ENCODE measurements around the gene CDKAL1. TPM values are rescaled to one million over a fixed set of nuclear protein-coding genes. Genes with fewer than 3 reads are reported as not detected.

Gene CDKAL1
- total RNA-seq, 2 experiments from 2014 or later, result 23.5 to 26.9 TPM

- Mint-ChIP-seq H3K4me3 (no peak overlapping the region), H3K4me1 (peaks cover 25% of the 10 kb centered on the region), H3K9me3 (no peaks in the 10 kb centered on the region), H3K36me3 (ENCODE audit: low read depth) (no peaks in the 10 kb centered on the region), H3K27ac (no peak overlapping the region), H3K27me3 (no peaks in the 10 kb centered on the region)
- POLR2A ChIA-PET, result no interaction called here
- no peak for DNase-seq
- CTCF ChIA-PET, result no interaction called here
Observed at GRCh38 chr6:20705741-20706140, 171.5 kb downstream of the CDKAL1 start.

GRCh38 chr6:20706238-20706938 lies 172.1 kb downstream of the CDKAL1 start:
- DNase-seq, result no peak
- H3K27ac Mint-ChIP-seq, result no peak overlapping the region
- POLR2A ChIA-PET, result no interaction called here
- CTCF ChIA-PET, result no interaction called here
- H3K9me3 Mint-ChIP-seq, result no peaks in the 10 kb centered on the region
- H3K27me3 Mint-ChIP-seq, result no peaks in the 10 kb centered on the region
- H3K36me3 Mint-ChIP-seq (ENCODE audit: low read depth), result no peaks in the 10 kb centered on the region
- H3K4me1 Mint-ChIP-seq, result peaks cover 25% of the 10 kb centered on the region
- H3K4me3 Mint-ChIP-seq, result no peak overlapping the region

GRCh38 chr6:20706939-20707485 lies 172.8 kb downstream of the CDKAL1 start:
- no peaks in the 10 kb centered on the region for H3K36me3 Mint-ChIP-seq (ENCODE audit: low read depth)
- no peak for DNase-seq
- H3K27ac Mint-ChIP-seq, result no peak overlapping the region
- H3K4me1 Mint-ChIP-seq, result peaks cover 25% of the 10 kb centered on the region
- H3K9me3 Mint-ChIP-seq, result no peaks in the 10 kb centered on the region
- ChIA-PET POLR2A (no interaction called here), CTCF (no interaction called here)
- no peak overlapping the region for H3K4me3 Mint-ChIP-seq
- H3K27me3 Mint-ChIP-seq, result no peaks in the 10 kb centered on the region

- Mint-ChIP-seq H3K4me1 (peaks cover 21% of the 10 kb centered on the region), H3K4me3 (no peak overlapping the region), H3K27me3 (no peaks in the 10 kb centered on the region), H3K27ac (no peak overlapping the region), H3K9me3 (no peaks in the 10 kb centered on the region), H3K36me3 (ENCODE audit: low read depth) (no peaks in the 10 kb centered on the region)
- ChIA-PET POLR2A (no interaction called here), CTCF (no interaction called here)
- no peak for DNase-seq
Observed at GRCh38 chr6:20707870-20708269, 173.6 kb downstream of the CDKAL1 start.

DNA sequence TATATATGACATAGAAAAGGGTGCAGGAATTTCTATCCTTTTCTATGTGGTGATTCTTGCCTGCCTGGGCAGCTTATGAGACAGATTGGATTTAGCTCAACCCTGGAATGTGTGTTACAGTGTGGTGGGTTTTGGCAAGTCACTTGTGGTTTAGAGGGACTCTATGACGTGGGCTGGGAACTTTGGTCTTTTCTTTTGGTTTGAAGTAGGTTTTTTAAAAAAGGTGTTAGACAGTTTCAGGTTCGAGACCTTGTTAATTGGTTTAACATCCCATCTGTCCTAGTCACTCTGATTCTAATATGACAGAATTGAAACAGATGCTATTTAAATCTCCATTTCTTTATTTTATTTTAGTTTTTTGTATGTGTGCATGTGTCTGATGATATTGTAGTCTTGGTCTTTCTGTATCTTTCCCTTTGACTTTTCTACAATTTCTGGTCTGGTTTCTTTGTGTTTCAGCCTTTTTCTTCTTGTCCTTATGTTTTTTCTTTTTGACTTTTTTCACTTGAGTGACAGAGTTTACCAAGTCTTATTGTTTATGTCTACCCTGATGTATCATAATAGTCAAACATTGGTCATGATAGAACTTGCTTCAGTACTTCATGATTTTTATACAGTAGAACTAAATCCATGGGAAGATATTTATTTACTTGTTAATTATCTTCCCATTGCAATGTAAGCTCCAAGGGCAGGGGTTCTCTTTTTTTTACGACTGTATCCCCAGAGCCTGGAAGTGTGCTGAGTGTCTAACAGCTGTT lies 174.3 kb downstream of the CDKAL1 start:
- ChIA-PET CTCF (interaction anchor here (0.6 kb wide), 1 partner anchor 131 kb away, joined by 5 read pairs; no protein-coding TSS in a partner anchor), POLR2A (no interaction called here)
- Mint-ChIP-seq H3K4me1 (peaks cover 21% of the 10 kb centered on the region), H3K9me3 (no peaks in the 10 kb centered on the region), H3K27me3 (no peaks in the 10 kb centered on the region), H3K4me3 (no peak overlapping the region), H3K36me3 (ENCODE audit: low read depth) (no peaks in the 10 kb centered on the region), H3K27ac (no peak overlapping the region)
- no peak for DNase-seq

DNA sequence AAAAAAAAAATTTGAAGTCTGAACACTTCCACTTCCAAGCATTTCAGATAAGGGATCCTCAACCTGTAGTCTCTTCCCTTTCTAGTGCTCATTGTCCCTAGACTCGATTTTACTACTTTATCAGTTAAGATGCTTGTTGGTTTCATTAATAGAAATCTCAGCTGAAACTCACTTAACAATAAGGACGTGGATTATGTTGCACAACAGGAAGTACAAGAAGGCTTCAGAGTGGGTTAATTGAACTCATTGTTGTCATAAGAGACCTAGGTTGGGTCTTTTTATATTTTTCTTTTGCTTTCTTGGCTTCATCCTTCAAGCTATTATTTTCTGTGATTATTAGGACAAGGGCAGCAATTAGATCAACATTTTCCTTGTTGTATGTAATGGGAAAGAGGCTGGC lies 175.2 kb downstream of the CDKAL1 start:
- Mint-ChIP-seq H3K36me3 (ENCODE audit: low read depth) (no peaks in the 10 kb centered on the region), H3K9me3 (no peaks in the 10 kb centered on the region), H3K4me1 (peaks cover 21% of the 10 kb centered on the region), H3K4me3 (no peak overlapping the region), H3K27me3 (no peaks in the 10 kb centered on the region), H3K27ac (no peak overlapping the region)
- ChIA-PET POLR2A (no interaction called here), CTCF (interaction anchor here (0.6 kb wide), 1 partner anchor 16 kb away, joined by 3 read pairs; no protein-coding TSS in a partner anchor)
- DNase-seq, result no peak

DNA sequence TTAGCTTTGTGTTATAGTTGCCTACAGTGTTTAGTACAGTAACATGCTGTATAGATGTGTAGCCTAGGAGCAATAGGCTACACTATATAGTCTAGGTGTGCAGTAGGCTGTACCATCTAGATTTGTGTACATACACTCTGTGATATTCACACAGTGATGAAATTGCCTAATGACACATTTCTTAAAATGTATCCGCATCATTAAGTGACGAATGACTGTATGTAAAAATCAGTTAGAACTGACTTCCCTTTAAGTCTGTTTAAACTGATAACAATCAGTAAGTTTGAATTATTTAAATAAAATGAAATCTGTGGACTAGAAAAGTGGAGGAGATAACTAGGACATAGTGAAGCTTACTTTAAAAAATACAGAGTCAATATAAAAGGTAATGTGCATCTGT lies 176.1 kb downstream of the CDKAL1 start:
- Mint-ChIP-seq H3K4me3 (no peak overlapping the region), H3K36me3 (ENCODE audit: low read depth) (no peaks in the 10 kb centered on the region), H3K9me3 (no peaks in the 10 kb centered on the region), H3K4me1 (peaks cover 21% of the 10 kb centered on the region), H3K27me3 (no peaks in the 10 kb centered on the region), H3K27ac (no peak overlapping the region)
- CTCF ChIA-PET, result interaction anchor here (0.6 kb wide), 1 partner anchor 17 kb away, joined by 3 read pairs; no protein-coding TSS in a partner anchor
- POLR2A ChIA-PET, result no interaction called here
- no peak for DNase-seq

- no peaks in the 10 kb centered on the region for H3K36me3 Mint-ChIP-seq (ENCODE audit: low read depth)
- no peaks in the 10 kb centered on the region for H3K27me3 Mint-ChIP-seq
- H3K4me1 Mint-ChIP-seq, result peaks cover 21% of the 10 kb centered on the region
- DNase-seq, result no peak
- H3K4me3 Mint-ChIP-seq, result no peak overlapping the region
- H3K27ac Mint-ChIP-seq, result no peak overlapping the region
- no peaks in the 10 kb centered on the region for H3K9me3 Mint-ChIP-seq
- POLR2A ChIA-PET, result interaction anchor here (1.0 kb wide), 1 partner anchor 307 kb away, joined by 3 read pairs; no protein-coding TSS in a partner anchor
- CTCF ChIA-PET, result no interaction called here
Observed at GRCh38 chr6:20711518-20711917, 177.3 kb downstream of the CDKAL1 start.

- DNase-seq, result no peak
- Mint-ChIP-seq H3K36me3 (ENCODE audit: low read depth) (no peaks in the 10 kb centered on the region), H3K9me3 (no peaks in the 10 kb centered on the region), H3K27ac (no peak overlapping the region), H3K4me1 (peaks cover 17% of the 10 kb centered on the region), H3K27me3 (no peaks in the 10 kb centered on the region), H3K4me3 (no peak overlapping the region)
- ChIA-PET POLR2A (interaction anchor here (1.0 kb wide), 1 partner anchor 308 kb away, joined by 3 read pairs; no protein-coding TSS in a partner anchor), CTCF (no interaction called here)
Observed at GRCh38 chr6:20712011-20712410, 177.8 kb downstream of the CDKAL1 start.

DNA sequence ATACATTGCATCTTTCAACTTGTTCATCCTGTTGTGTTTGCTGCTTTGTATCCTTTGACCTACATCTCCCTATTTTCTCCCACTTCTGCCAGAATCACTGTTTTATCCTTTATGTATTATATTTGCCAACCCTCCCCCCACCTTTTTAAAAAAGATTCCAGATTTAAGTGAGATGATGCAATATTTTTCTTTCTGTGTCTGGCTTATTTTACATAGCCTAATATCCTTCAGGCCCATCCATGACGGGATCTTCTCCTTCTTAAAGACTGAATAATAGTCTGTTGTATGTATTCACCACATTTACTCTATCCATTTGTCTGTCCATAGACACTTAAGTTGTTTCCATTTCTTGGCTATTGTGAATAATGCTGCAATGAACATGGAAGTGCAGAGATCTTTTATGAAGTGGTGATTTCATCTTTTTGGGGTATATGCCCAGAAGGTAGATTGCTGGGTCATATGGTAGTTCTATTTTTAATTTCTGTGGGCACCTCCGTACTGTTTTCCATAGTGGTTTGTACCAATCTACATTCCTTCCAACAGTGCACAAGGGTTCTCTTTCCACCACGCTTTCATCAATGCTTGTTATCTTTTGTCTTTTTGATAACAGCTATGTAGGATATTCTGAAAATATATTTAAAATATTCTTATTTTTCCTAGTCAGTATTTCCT lies 181.0 kb downstream of the CDKAL1 start:
- Mint-ChIP-seq H3K27ac (no peak overlapping the region), H3K36me3 (ENCODE audit: low read depth) (no peaks in the 10 kb centered on the region), H3K27me3 (no peaks in the 10 kb centered on the region), H3K9me3 (no peaks in the 10 kb centered on the region), H3K4me3 (no peak overlapping the region), H3K4me1 (peaks cover 9% of the 10 kb centered on the region)
- CTCF ChIA-PET, result no interaction called here
- no peak for DNase-seq
- POLR2A ChIA-PET, result no interaction called here

GRCh38 chr6:20716865-20717264 lies 182.6 kb downstream of the CDKAL1 start:
- no peaks in the 10 kb centered on the region for H3K9me3 Mint-ChIP-seq
- peaks cover 4% of the 10 kb centered on the region for H3K36me3 Mint-ChIP-seq (ENCODE audit: low read depth)
- H3K27me3 Mint-ChIP-seq, result no peaks in the 10 kb centered on the region
- H3K4me1 Mint-ChIP-seq, result peaks cover 10% of the 10 kb centered on the region
- POLR2A ChIA-PET, result no interaction called here
- no peak for DNase-seq
- CTCF ChIA-PET, result no interaction called here
- no peak overlapping the region for H3K4me3 Mint-ChIP-seq
- no peak overlapping the region for H3K27ac Mint-ChIP-seq

GRCh38 chr6:20717743-20718142 lies 183.5 kb downstream of the CDKAL1 start:
- Mint-ChIP-seq H3K36me3 (ENCODE audit: low read depth) (peaks cover 8% of the 10 kb centered on the region), H3K27ac (no peak overlapping the region), H3K4me1 (peaks cover 14% of the 10 kb centered on the region), H3K4me3 (no peak overlapping the region), H3K27me3 (no peaks in the 10 kb centered on the region), H3K9me3 (no peaks in the 10 kb centered on the region)
- ChIA-PET POLR2A (no interaction called here), CTCF (no interaction called here)
- DNase-seq, result no peak
